WI38 (cell line): ENCODE measurements around the gene ADAM10.
"Not testable (repeated sequence)": the region's sequence is repeated elsewhere in the genome, so short reads cannot be mapped to it uniquely, and the experiment has no call there.

Source experiments
- H3K4me3 ChIP-seq: 2 replicates; pipeline ENCODE4 v1.5.1; 2011; ENCODE audit warnings: low read depth, mild to moderate bottlenecking, control low read depth, low read length
- CTCF ChIP-seq: IDR thresholded peaks from 2 replicates; pipeline ENCODE4 v1.5.1; 2012; ENCODE audit warnings: low read depth, mild to moderate bottlenecking, control low read depth, low read length

The ADAM10 gene

DNA sequence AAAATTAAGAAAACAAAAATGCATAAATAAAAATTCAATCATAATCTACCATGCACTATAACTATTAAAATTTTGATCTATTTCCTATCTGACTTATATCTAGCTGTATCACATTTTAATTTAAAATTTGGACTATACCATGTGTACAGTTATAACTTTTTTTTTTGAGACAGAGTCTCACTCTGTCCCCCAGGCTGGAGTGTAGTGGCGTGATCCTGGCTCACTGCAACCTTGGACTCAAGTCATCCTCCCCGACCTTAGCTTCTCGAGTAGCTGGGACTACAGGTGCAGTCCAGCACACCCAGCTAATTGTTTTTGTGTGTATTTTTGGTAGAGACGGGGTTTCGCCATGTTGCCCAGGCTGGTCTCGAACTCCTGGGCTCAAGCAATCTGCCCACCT, 119.9 kb downstream of the ADAM10 start:
- no peak overlapping the region for H3K4me3 ChIP-seq
- TF ChIP-seq CTCF, result no peak

- no peak overlapping the region for H3K4me3 ChIP-seq
- TF ChIP-seq CTCF, result no peak
These were observed 121.1 kb downstream of the ADAM10 start for GRCh38 chr15:58628206-58628947.

GRCh38 chr15:58627701-58628100, 121.8 kb downstream of the ADAM10 start:
- no peak for TF ChIP-seq CTCF
- no peak overlapping the region for H3K4me3 ChIP-seq

DNA sequence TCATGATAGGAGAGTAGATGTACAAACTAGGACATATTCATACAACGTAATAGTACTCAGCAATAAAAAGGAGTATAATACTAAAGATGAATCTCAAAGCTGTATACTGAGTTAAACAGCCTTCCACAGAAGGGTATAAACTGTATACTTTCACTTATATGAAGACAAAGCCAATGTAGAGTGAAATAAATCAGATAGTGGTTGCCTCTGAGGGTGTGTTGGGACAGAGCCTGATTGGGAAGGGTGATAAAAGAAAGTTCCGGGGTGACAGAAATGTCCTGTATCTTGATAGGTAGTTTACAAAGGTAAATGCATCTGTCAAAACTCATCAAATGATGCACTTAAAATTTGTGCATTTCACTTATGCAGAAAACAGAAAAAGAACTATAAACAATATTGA, 122.5 kb downstream of the ADAM10 start:
- no peak overlapping the region for H3K4me3 ChIP-seq
- TF ChIP-seq CTCF, result no peak

DNA sequence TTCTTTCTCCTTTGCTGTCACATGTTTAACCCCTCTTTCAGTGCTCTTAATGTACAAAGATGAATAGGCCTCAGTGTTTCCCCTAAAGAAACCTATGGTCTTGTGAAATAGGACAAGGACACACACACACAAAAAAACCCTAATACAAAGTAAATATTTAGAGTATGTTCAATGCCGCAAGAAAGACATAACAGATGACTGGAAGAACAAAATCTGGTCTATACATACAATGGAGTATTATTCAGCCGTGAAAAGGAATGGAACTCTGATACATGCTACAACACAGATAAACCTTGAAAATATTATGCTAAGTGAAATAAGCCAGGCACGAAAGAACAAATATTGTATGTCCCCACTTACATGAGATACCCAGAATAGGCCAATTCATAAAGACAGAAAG, 123.1 kb downstream of the ADAM10 start:
- no peak for TF ChIP-seq CTCF
- no peak overlapping the region for H3K4me3 ChIP-seq

DNA sequence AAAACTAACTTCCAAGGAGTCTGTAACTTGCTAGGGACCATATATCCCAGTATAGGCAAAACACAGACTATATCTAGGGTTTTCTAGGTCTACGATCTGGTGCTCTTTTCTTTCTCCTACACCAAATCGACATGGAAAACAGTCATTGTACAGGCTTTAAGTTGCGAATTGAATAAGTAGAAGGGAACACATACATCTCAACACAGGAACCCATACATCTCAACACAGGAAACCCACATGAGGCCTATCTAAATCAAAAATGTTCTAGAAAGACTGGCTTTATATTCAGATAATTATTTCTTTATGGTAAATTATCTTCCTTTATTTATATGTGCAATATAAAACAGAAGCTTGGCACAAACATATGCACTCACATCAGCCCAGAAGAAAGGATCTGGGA, 126.6 kb downstream of the ADAM10 start:
- no peak for TF ChIP-seq CTCF
- no peak overlapping the region for H3K4me3 ChIP-seq

DNA sequence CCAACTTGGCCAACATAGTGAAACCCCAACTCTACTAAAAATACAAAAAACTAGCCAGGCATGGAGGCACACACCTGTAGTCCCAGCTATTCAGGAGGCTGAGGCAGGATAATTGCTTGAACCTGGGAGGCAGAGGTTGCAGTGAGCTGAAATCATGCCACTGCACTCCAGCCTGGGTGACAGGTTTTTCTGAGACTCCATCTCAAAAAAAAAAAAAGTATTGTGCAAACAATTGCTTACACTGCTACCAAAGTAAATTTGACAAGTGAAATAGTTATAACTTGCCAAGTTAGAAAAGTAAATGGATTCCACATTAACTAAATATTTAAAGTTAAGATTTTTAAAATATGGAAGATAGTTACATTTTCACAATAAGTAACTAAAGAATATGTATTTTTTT, 129.2 kb downstream of the ADAM10 start:
- not testable (repeated sequence) for H3K4me3 ChIP-seq

- no peak for TF ChIP-seq CTCF
- H3K4me3 ChIP-seq, result no peak overlapping the region
These were observed 133.3 kb downstream of the ADAM10 start for GRCh38 chr15:58616171-58616570.
